Hematopoietic multipotent progenitor cell (in vitro differentiated cells): ENCODE results near the gene PPP2R2B. TPM values are rescaled to one million over a fixed set of nuclear protein-coding genes. Genes with fewer than 3 reads are reported as not detected.

ENCODE experiments used
- DNase-seq, 3 donors: peaks; one replicate each; pipeline ENCODE4 v3.0.0-alpha.2; 2011 to 2015; ENCODE audit warnings: low read depth in 2 of 3, low spot score in 2 of 3
- total RNA-seq: library from RNA; depleted of rRNA; stranded (reverse); fragments of >200 nt; gene quantifications from one replicate; pipeline ENCODE4 v1.2.3, GENCODE V29; 2012

PPP2R2B gene
- total RNA-seq, 1 donor: 1.6 TPM

GRCh38 chr5:146832985-146833732 is 45.4 kb downstream of the PPP2R2B start:
- DNase-seq: no peak

GRCh38 chr5:146828385-146828784 is 50.2 kb downstream of the PPP2R2B start:
- no peak for DNase-seq

GRCh38 chr5:146827901-146828300 is 50.7 kb downstream of the PPP2R2B start:
- no peak for DNase-seq

DNA sequence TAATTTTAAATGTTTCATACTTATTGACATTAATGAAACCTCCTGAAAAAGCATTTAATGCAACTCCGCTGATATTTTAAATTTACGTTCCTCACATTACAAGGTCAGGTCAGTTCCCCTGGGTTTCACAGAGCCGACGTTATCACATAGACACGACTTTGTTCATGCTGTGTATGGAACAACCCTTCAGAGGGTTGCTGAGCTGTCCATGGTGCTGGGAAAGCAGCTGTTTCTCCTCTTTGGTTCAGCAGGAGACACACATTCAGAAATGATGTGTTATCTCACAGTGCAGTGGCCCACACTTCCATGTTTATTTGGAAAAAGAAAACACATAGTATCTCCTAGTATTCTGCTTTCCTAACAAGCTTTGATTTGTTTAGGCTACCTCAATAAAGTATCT is 53.5 kb downstream of the PPP2R2B start:
- peak in 2 of 3 donors; percentile 20 to 70 for DNase-seq

DNA sequence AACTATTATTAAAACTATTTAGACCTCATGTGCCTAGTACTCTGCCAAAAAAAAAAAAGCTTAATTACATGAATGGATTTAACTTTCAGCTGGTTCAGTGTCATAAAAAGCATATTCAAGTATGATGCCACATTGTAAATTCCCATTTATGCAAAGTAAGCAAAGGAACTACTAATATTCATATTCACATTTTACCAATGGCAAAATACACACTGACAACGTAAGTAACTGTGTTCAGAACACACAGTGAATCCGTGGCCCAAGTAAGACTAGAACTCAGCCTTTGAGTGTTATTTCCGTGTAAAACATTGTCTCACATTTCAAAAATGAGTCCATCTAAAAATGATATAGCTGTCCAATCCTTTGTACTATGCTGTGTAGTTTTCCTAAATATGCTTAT is 56.8 kb downstream of the PPP2R2B start:
- no peak for DNase-seq

GRCh38 chr5:146820987-146821386 is 57.6 kb downstream of the PPP2R2B start:
- DNase-seq: no peak

- no peak for DNase-seq
These were observed 59.7 kb downstream of the PPP2R2B start for GRCh38 chr5:146818822-146819221.

- no peak for DNase-seq
These were observed 60.6 kb downstream of the PPP2R2B start for GRCh38 chr5:146817973-146818372.

GRCh38 chr5:146816775-146817387 is 61.7 kb downstream of the PPP2R2B start:
- no peak for DNase-seq

GRCh38 chr5:146815411-146815810 is 63.1 kb downstream of the PPP2R2B start:
- no peak for DNase-seq

DNA sequence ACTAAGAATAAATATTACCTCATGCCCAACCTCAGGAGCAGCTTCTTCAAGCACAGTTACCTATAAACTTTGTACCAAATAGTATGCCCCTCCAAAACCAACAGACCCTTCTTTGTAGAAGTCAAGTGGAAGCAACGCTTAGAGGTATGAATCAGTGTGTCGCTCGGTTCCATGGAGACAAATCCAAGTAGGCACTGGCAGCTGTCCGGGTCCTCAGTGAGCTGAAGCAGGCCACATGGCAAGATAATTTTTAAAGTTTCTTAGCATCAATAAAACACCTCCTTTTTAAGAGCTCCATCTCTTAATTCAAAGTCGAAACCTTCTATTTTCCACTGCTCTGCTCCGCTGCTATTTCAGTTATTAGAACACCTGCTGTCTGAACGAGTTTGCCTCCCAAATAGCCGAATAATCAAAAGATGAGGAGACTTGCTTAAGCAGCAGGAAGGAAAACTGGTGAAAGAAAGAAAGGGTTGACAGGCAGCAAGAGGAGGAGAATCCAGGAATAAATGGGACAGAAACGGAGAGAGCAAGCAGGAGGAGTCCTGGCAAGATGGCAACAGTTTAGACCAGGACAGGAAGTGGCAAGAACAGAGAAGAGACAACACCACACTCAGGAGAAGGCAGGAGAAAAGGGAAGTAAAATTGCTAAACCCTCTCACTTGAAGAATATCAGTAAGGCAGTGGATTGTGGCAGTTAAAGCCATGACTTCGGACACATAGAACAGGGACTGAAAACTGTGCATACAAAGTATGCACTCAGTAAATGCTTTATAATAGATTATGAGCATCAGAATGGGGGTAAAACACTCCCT is 65.0 kb downstream of the PPP2R2B start:
- DNase-seq: peak in 1 of 3 donors; percentile 45

DNA sequence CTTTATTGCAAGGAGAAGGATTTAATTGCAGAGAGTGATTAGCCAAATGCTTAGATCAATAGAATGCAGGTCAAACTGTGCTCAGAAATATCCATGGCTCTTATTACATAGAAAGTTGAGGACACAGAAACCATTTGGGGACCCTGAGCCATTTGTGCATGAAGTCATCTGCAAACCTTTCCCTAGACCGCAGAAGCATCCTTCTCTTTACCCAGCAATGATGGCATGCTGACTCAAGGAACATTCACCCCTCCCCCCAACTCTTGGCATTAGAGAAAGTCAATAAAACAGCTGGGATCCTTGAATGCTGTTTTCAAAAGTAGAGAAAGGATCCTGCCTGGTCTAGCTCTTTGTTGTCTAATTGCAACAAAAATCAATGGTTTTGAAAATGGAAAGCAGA is 73.5 kb downstream of the PPP2R2B start:
- DNase-seq: no peak

DNA sequence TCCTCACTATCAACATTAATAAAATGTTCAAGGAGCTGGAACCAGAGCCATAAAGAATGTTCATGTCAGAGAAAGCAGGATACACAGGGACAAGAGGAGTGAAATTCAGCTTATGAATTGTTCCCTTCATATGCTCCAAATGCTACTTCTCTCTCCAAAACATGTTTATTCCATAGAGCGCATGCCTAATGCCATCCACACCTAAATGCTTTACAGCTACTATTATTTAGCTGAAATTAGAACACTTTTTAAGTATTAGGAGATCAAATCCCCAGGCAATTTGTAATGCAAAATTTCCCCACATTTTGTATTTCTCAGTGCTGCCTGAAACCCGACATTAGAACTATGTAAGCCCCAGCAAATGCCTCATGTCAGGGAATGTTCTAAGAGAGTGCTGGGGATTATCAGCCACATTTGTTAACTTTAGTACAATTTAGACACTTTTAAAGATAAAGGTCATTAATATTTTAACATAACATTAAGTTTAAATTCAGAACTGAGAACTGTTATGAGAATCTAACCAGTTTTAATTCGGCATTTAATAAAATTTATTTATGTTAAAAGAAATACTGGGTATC is 75.5 kb downstream of the PPP2R2B start:
- DNase-seq: no peak

DNA sequence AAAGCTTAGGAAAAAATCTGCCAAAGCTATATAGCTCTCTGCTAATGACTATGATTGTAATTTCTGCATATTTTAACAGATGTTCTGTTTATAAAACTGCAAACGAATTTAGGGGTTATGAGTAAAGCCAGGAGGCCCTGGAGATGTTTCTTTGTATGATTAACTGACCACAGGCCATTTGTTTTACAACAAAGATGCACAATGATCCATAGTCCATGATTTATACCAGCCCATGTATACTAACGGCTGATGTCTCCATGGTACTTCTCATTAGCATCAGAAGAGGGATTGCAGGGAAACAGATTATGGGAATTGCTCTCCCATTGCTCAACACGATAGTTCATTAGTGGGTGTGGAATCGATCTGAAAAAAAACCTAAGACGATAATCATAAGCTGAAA is 78.9 kb downstream of the PPP2R2B start:
- DNase-seq: no peak

DNA sequence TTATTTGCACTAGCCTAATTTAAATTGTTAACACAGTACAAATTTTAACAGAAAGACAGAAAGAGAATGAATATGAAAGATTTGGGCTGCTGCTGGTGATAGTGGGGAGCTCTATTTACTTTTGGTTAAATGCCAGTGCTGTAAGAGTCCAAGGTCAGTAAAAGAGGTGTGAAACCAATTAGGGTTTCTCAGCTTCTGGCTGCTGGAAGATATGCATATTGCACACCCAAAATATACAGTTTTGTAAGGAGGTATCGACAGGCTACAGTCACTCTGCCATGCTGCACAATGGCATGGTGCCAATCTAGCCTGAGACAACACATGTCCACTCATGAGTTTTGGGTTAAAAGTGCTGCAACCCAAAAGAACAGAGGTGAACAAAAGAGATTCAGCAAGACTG is 79.3 kb downstream of the PPP2R2B start:
- no peak for DNase-seq

GRCh38 chr5:146797658-146798057 is 80.9 kb downstream of the PPP2R2B start:
- DNase-seq: no peak

DNA sequence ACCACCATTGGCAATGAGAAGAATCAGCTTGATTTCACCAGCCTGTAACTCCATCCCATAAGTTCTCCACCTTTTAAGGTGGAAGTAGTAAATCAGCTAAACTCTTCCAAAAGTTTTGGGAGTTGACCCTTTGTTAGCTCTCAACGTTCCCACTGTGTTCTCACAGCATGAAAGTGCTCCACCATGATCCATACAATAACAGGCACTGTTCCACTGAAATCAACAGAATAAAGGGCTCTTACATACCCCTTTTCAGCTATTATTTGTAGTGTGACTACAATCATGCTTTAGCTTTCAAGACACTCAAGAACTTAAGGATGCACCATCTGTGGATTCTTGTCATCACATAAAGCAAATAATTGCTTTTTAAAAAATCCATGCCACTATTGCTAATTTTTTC is 81.6 kb downstream of the PPP2R2B start:
- DNase-seq: no peak

DNA sequence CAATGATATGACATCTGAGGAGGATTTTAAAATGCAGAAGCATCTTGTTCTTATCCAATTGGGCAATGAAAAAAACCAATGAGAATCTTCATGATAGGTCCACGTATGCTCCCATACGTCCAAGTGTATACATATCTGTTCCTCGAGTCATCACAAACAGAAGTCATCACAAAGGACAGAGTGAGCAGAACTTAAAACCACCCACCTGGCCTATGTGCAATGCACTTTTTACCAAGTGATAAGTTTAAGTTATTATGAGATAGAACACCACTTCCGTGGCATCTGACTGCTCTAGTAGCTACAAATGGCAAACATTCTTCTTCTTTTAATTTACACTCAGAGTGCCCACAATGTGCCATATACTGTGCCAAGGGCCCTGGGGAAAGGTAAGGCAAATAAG is 82.4 kb downstream of the PPP2R2B start:
- no peak for DNase-seq

- DNase-seq: peak in 2 of 3 donors; percentile 10 to 69
These were observed 84.1 kb downstream of the PPP2R2B start for GRCh38 chr5:146794326-146795029.

GRCh38 chr5:146793709-146794108 is 84.8 kb downstream of the PPP2R2B start:
- no peak for DNase-seq

DNA sequence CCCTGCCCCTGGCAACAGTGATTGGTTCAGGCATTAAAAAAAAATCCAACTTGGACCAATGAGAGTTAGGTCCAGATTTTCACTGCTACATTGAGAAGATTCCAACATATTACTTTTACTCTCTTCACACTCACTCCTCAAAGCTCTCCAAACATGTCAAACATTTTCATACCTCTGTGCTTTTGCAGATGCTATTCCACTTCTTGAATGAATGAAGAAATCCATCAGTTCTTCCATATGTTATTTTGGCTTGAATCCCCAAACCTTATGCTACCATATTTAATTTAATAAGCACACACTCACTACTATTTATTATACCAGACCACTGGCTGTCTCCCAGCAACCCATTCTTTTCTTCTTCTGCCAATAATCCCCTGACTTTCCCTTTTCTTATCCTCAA is 87.1 kb downstream of the PPP2R2B start:
- no peak for DNase-seq
